ENCODE results near the gene RAB40C. TPM values are rescaled to one million over a fixed set of nuclear protein-coding genes. Genes with fewer than 3 reads are reported as not detected.

RAB40C gene
- total RNA-seq (100 to 1,000 TPM in 1 of 5 donors, 10 to 100 TPM in 4; 17.6 to 101 (median 51.3) TPM), polyA plus RNA-seq (10 to 100 TPM; 20.9 to 24.6 (median 22.1) TPM)
- long read RNA-seq, donor 1, partial matches to known transcripts, result 0 of 1 reads
- long read RNA-seq, donor 1, other reads (novel, unspliced or antisense), result 0 of 1 reads
- long read RNA-seq, donor 2, partial matches to known transcripts, result 0 of 4 reads
- long read RNA-seq, donor 2, other reads (novel, unspliced or antisense), result 0 of 4 reads
- long read RNA-seq, donor 3, partial matches to known transcripts, result 0 of 1 reads
- long read RNA-seq, donor 3, other reads (novel, unspliced or antisense), result 0 of 1 reads
- long read RNA-seq, donor 4, partial matches to known transcripts, result 0 of 1 reads
- long read RNA-seq, donor 4, other reads (novel, unspliced or antisense), result 0 of 1 reads
- long read RNA-seq, donor 5, partial matches to known transcripts, result 0 of 2 reads
- long read RNA-seq, donor 5, other reads (novel, unspliced or antisense), result 0 of 2 reads
- long read RNA-seq, donor 6, transcript RAB40C-201 (6 exons, 2,699 nt), result major isoform, 13 of 218 reads
- long read RNA-seq, donor 6, partial matches to known transcripts, result 62 of 218 reads
- long read RNA-seq, donor 6, other reads (novel, unspliced or antisense), result 142 of 218 reads
- long read RNA-seq, donor 7, partial matches to known transcripts, result 0 of 3 reads
- long read RNA-seq, donor 7, other reads (novel, unspliced or antisense), result 0 of 3 reads
- long read RNA-seq, donor 8, partial matches to known transcripts, result 0 of 5 reads
- long read RNA-seq, donor 8, other reads (novel, unspliced or antisense), result 0 of 5 reads
- long read RNA-seq, donor 9, result 0 reads
- long read RNA-seq, donor 10, partial matches to known transcripts, result 0 of 2 reads
- long read RNA-seq, donor 10, other reads (novel, unspliced or antisense), result 0 of 2 reads

- Histone ChIP-seq H3K9me3 (no peaks in the 10 kb centered on the region), H3K36me3 (peaks cover 0 to 6% (median 0%) of the 10 kb centered on the region in 4 donors), H3K27me3 (peaks cover 0 to 11% (median 0%) of the 10 kb centered on the region in 3 donors), H3K4me3 (peak within 1 kb of the TSS; percentile 76 to 89 (median 84)), H3K27ac (peak within 1 kb of the TSS; percentile 95 to 100 (median 98)), H3K4me1 (peaks cover 54 to 78% (median 69%) of the 10 kb centered on the region in 4 donors)
- intact Hi-C loops (cut with DNase I; ENCODE audit: low total_unique reads), result no loop called here
- WGBS, 5 donors, result 0 to 1% (median 1%) methylated on average over 6 to 67 of the region's 67 CpGs
- TF ChIP-seq EP300 (IDR thresholded peaks at IDR 0.05) (no peak), POLR2A (IDR thresholded peaks at IDR 0.05) (no peak), POLR2AphosphoS5 (IDR thresholded peaks at IDR 0.05) (peak in 1 of 3 donors; percentile 44), CTCF (IDR thresholded peaks at IDR 0.05) (peak in 1 of 7 experiments; percentile 29)
- peak; percentile 98 to 100 for DNase-seq
Observed at GRCh38 chr16:589658-590187, at the start of gene RAB40C. Gene RAB40C, plus strand, starts transcription at chr16:590066. Its CDS starts 226 bp downstream, at chr16:590292.

GRCh38 chr16:540645-541340 is 49.1 kb upstream of the RAB40C start:
- H3K4me3 ChIP-seq, result no peak overlapping the region
- H3K4me1 ChIP-seq, result peaks cover 3 to 27% (median 17%) of the 10 kb centered on the region in 4 donors
- H3K27ac ChIP-seq, result no peak overlapping the region
- 84 to 88% (median 86%) methylated on average over 9 to 29 of the region's 29 CpGs for WGBS, 5 donors
- no peak for DNase-seq
- no peaks in the 10 kb centered on the region for H3K27me3 ChIP-seq
- H3K9me3 ChIP-seq, result no peaks in the 10 kb centered on the region
- intact Hi-C loops (cut with DNase I; ENCODE audit: low total_unique reads), result no loop called here
- TF ChIP-seq EP300 (IDR thresholded peaks at IDR 0.05), result no peak
- no peak for TF ChIP-seq CTCF (IDR thresholded peaks at IDR 0.05)
- TF ChIP-seq POLR2AphosphoS5 (IDR thresholded peaks at IDR 0.05), result no peak
- TF ChIP-seq POLR2A (IDR thresholded peaks at IDR 0.05), result no peak
- H3K36me3 ChIP-seq, result peaks cover 16 to 80% (median 55%) of the 10 kb centered on the region in 4 donors

- TF ChIP-seq EP300 (IDR thresholded peaks at IDR 0.05) (no peak), CTCF (IDR thresholded peaks at IDR 0.05) (no peak), POLR2AphosphoS5 (IDR thresholded peaks at IDR 0.05) (no peak), POLR2A (IDR thresholded peaks at IDR 0.05) (no peak)
Observed at GRCh38 chr16:543301-544164, 46.3 kb upstream of the RAB40C start.

More at GRCh38 chr16:543301-544164, 46.3 kb upstream of the RAB40C start:
- Histone ChIP-seq H3K36me3 (peaks cover 16 to 75% (median 49%) of the 10 kb centered on the region in 4 donors), H3K27ac (peak overlapping the region in 1 of 5 donors; percentile 31), H3K9me3 (no peaks in the 10 kb centered on the region), H3K4me1 (peaks cover 0 to 33% (median 21%) of the 10 kb centered on the region in 4 donors), H3K27me3 (no peaks in the 10 kb centered on the region), H3K4me3 (no peak overlapping the region)
- intact Hi-C loops (cut with DNase I; ENCODE audit: low total_unique reads), result no loop called here
- 64 to 82% (median 75%) methylated on average over 34 to 51 of the region's 51 CpGs for WGBS, 5 donors
- peak; percentile 42 to 69 for DNase-seq
